WTC11 (cell line): ENCODE data around the gene PTPRF. TPM values are rescaled to one million over a fixed set of nuclear protein-coding genes. Genes with fewer than 3 reads are reported as not detected.

Experiments used
- ATAC-seq: fragments of 200-7000 bp; cut with Tn5 transposase; 2 replicates; pipeline ENCODE4 v1.10.0; 2021; ENCODE audit warnings: mild to moderate bottlenecking, moderate library complexity
- CTCF ChIA-PET: fragments of 300-600 bp; sonication (Branson Sonifier 250); formaldehyde crosslinking; loops from one replicate; lab custom pipeline; 2021; ENCODE audit warnings: antibody characterized with exemption; lab: Charles Lee
- POLR2A ChIA-PET: fragments of 350-600 bp; sonication (Branson Sonifier 250); formaldehyde crosslinking; loops from one replicate; lab custom pipeline; 2021; ENCODE audit warnings: antibody characterized with exemption; lab: Charles Lee
- DNase-seq: peaks from one replicate; pipeline ENCODE4 v3.0.0; 2021; ENCODE audit warnings: low spot score
- H3K27ac Mint-ChIP-seq: 2 replicates; pipeline ENCODE4 v1.8.0; 2021; ENCODE audit warnings: mixed read lengths
- H3K27me3 Mint-ChIP-seq: 2 replicates; pipeline ENCODE4 v1.8.0; 2021; ENCODE audit warnings: low read depth, mild to moderate bottlenecking, moderate library complexity, mixed read lengths
- H3K36me3 Mint-ChIP-seq: 2 replicates; pipeline ENCODE4 v1.8.0; 2021; ENCODE audit warnings: mixed read lengths
- H3K4me1 Mint-ChIP-seq: 2 replicates; pipeline ENCODE4 v1.8.0; 2022; ENCODE audit warnings: mixed read lengths
- H3K4me3 Mint-ChIP-seq: 2 replicates; pipeline ENCODE4 v1.8.0; 2021; ENCODE audit warnings: mild to moderate bottlenecking, moderate library complexity, mixed read lengths
- H3K9me3 Mint-ChIP-seq: 2 replicates; pipeline ENCODE4 v1.8.0; 2021; ENCODE audit warnings: mixed read lengths
- ATF2 ChIP-seq: sonication (generic); formaldehyde crosslinking; IDR thresholded peaks from 2 replicates; pipeline ENCODE4 v1.8.1; 2022; ENCODE audit warnings: low read depth, missing genetic modification reagents, borderline replicate concordance
- ATF6 ChIP-seq: sonication (generic); formaldehyde crosslinking; IDR thresholded peaks from 2 replicates; pipeline ENCODE4 v1.8.1; 2023; ENCODE audit warnings: mild to moderate bottlenecking, missing genetic modification reagents
- GRHL2 ChIP-seq: fragments of 250-450 bp; sonication (Bioruptor Pico); IDR thresholded peaks from 2 replicates; pipeline ENCODE4 v1.8.0; 2022; ENCODE audit warnings: mild to moderate bottlenecking, moderate library complexity; ENCODE audit not compliant: insufficient replicate concordance, severe bottlenecking
- HMGA2 ChIP-seq: fragments of 250-450 bp; sonication (Bioruptor Pico); IDR thresholded peaks from 2 replicates; pipeline ENCODE4 v1.4.0; 2021; ENCODE audit warnings: mild to moderate bottlenecking, moderate library complexity
- HMGXB4 ChIP-seq: sonication (generic); formaldehyde crosslinking; IDR thresholded peaks from 2 replicates; pipeline ENCODE4 v1.8.1; 2023; ENCODE audit warnings: mild to moderate bottlenecking, moderate library complexity, missing genetic modification reagents
- KAT7 ChIP-seq: sonication (generic); formaldehyde crosslinking; IDR thresholded peaks from 2 replicates; pipeline ENCODE4 v1.8.1; 2023; ENCODE audit warnings: missing genetic modification reagents, mild to moderate bottlenecking, borderline replicate concordance
- PRRX2 ChIP-seq: fragments of 250-450 bp; sonication (Bioruptor Pico); IDR thresholded peaks from 2 replicates; pipeline ENCODE4 v1.8.0; 2021; ENCODE audit warnings: mild to moderate bottlenecking
- SMAD3 ChIP-seq: sonication (generic); formaldehyde crosslinking; IDR thresholded peaks from 2 replicates; pipeline ENCODE4 v1.8.0; 2022; ENCODE audit warnings: missing genetic modification reagents, mild to moderate bottlenecking, borderline replicate concordance
- TEAD4 ChIP-seq: sonication (generic); formaldehyde crosslinking; IDR thresholded peaks from 2 replicates; pipeline ENCODE4 v1.8.0; 2022; ENCODE audit warnings: mild to moderate bottlenecking, missing genetic modification reagents
- ZBTB43 ChIP-seq: sonication (generic); formaldehyde crosslinking; IDR thresholded peaks from 2 replicates; pipeline ENCODE4 v1.8.1; 2023; ENCODE audit warnings: mild to moderate bottlenecking, missing genetic modification reagents
- ZNF232 ChIP-seq: sonication (generic); formaldehyde crosslinking; IDR thresholded peaks from 2 replicates; pipeline ENCODE4 v1.8.0; 2022; ENCODE audit warnings: mild to moderate bottlenecking, missing genetic modification reagents
- ZNF263 ChIP-seq: sonication (generic); formaldehyde crosslinking; IDR thresholded peaks from 2 replicates; pipeline ENCODE4 v1.8.1; 2022; ENCODE audit warnings: low read depth, mild to moderate bottlenecking, moderate library complexity, missing genetic modification reagents
- ZNF423 ChIP-seq: fragments of 250-450 bp; sonication (Bioruptor Pico); IDR thresholded peaks from 2 replicates; pipeline ENCODE4 v2.1.2; 2022; ENCODE audit warnings: mild to moderate bottlenecking, moderate library complexity
- ZNF671 ChIP-seq: fragments of 250-450 bp; sonication (Bioruptor Pico); IDR thresholded peaks from 2 replicates; pipeline ENCODE4 v1.8.0; 2021; ENCODE audit warnings: mild to moderate bottlenecking
- total RNA-seq: library from RNA; stranded (reverse); gene quantifications from 3 replicates; pipeline ENCODE4 v1.2.3, GENCODE V29; 2021
- TF ChIP-seq, protein P1 (sequence below): fragments of 250-450 bp; sonication (Bioruptor Pico); IDR thresholded peaks from 2 replicates; pipeline ENCODE4 v1.9.0; 2021; ENCODE audit warnings: mild to moderate bottlenecking
- TF ChIP-seq, protein P2 (sequence below): sonication (generic); formaldehyde crosslinking; IDR thresholded peaks from 2 replicates; pipeline ENCODE4 v1.8.0; 2022; ENCODE audit warnings: mild to moderate bottlenecking, missing genetic modification reagents

Gene PTPRF
- total RNA-seq, 1 experiment from 2014 or later: 248 TPM

DNA sequence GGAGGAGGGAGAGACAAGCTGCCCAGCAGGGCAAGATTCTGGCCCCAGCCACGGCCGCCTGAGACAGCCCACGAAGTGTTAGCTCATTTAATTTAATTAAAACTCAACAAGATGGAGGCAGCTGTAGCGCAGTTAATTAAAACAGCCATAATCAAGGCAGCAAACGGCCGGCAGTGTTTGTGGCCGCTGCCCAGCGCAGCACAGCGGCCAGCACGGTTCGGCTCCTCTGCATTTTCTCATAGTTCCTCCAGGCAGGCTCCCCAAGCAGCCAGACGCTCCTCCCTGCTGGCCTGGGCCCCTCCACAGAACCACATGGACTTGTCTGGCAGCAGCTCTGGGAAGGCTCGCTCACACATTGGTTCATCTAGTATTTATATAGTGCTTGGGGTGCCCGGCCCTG is 40.0 kb downstream of the PTPRF start:
- TF ChIP-seq ZNF423: no peak
- TF ChIP-seq GRHL2 (CRISPR knock-in tag): no peak
- TF ChIP-seq KAT7 (CRISPR knock-in tag): no peak
- no peak for TF ChIP-seq TEAD4
- TF ChIP-seq ZNF232 (CRISPR knock-in tag): no peak
- TF ChIP-seq ZBTB43 (CRISPR knock-in tag): no peak
- no peak for TF ChIP-seq ATF6 (CRISPR knock-in tag)
- TF ChIP-seq PRRX2 (CRISPR knock-in tag): no peak
- no peak for TF ChIP-seq ZNF671 (CRISPR knock-in tag)
- TF ChIP-seq, protein P1, sequence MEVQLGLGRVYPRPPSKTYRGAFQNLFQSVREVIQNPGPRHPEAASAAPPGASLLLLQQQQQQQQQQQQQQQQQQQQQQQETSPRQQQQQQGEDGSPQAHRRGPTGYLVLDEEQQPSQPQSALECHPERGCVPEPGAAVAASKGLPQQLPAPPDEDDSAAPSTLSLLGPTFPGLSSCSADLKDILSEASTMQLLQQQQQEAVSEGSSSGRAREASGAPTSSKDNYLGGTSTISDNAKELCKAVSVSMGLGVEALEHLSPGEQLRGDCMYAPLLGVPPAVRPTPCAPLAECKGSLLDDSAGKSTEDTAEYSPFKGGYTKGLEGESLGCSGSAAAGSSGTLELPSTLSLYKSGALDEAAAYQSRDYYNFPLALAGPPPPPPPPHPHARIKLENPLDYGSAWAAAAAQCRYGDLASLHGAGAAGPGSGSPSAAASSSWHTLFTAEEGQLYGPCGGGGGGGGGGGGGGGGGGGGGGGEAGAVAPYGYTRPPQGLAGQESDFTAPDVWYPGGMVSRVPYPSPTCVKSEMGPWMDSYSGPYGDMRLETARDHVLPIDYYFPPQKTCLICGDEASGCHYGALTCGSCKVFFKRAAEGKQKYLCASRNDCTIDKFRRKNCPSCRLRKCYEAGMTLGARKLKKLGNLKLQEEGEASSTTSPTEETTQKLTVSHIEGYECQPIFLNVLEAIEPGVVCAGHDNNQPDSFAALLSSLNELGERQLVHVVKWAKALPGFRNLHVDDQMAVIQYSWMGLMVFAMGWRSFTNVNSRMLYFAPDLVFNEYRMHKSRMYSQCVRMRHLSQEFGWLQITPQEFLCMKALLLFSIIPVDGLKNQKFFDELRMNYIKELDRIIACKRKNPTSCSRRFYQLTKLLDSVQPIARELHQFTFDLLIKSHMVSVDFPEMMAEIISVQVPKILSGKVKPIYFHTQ (CRISPR knock-in tag): no peak
- TF ChIP-seq HMGA2 (CRISPR knock-in tag): no peak
- no peak for TF ChIP-seq HMGXB4 (CRISPR knock-in tag)
- no peak for TF ChIP-seq ATF2 (CRISPR knock-in tag)
- TF ChIP-seq SMAD3 (CRISPR knock-in tag): no peak
- TF ChIP-seq, protein P2, sequence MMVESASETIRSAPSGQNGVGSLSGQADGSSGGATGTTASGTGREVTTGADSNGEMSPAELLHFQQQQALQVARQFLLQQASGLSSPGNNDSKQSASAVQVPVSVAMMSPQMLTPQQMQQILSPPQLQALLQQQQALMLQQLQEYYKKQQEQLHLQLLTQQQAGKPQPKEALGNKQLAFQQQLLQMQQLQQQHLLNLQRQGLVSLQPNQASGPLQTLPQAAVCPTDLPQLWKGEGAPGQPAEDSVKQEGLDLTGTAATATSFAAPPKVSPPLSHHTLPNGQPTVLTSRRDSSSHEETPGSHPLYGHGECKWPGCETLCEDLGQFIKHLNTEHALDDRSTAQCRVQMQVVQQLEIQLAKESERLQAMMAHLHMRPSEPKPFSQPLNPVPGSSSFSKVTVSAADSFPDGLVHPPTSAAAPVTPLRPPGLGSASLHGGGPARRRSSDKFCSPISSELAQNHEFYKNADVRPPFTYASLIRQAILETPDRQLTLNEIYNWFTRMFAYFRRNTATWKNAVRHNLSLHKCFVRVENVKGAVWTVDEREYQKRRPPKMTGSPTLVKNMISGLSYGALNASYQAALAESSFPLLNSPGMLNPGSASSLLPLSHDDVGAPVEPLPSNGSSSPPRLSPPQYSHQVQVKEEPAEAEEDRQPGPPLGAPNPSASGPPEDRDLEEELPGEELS (CRISPR knock-in tag): no peak
- no peak for TF ChIP-seq ZNF263
- TF ChIP-seq, all 79 proteins: peak for 0
- CTCF ChIA-PET: interaction anchor here (0.8 kb wide), 1 partner anchor 40 kb away, joined by 3 read pairs; the partner anchor contains the start of gene PTPRF
- H3K27me3 Mint-ChIP-seq: no peaks in the 10 kb centered on the region
- H3K9me3 Mint-ChIP-seq: no peaks in the 10 kb centered on the region
- DNase-seq: no peak
- no peak overlapping the region for H3K27ac Mint-ChIP-seq
- peaks cover 26% of the 10 kb centered on the region for H3K36me3 Mint-ChIP-seq
- H3K4me1 Mint-ChIP-seq: peaks cover 9% of the 10 kb centered on the region
- no peak overlapping the region for H3K4me3 Mint-ChIP-seq
- ATAC-seq: no peak
- POLR2A ChIA-PET: interaction anchor here (0.8 kb wide), 1 partner anchor 80 kb away, joined by 3 read pairs; the partner anchor contains the start of gene KDM4A
